ENCODE measurements around the gene SSU72. TPM values are rescaled to one million over a fixed set of nuclear protein-coding genes. Genes with fewer than 3 reads are reported as not detected.

The SSU72 gene
- total RNA-seq, 1 experiment from 2014 or later = 179 TPM

GRCh38 chr1:1538989-1539309, 35.7 kb downstream of the SSU72 start:
- no peak overlapping the region for H4K91ac ChIP-seq (ENCODE audit: insufficient read length, low read depth, low read length)

More at GRCh38 chr1:1538989-1539309, 35.7 kb downstream of the SSU72 start:
- H3T11ph ChIP-seq (ENCODE audit: low read length) = no peak overlapping the region
- Mint-ChIP-seq H3K27me3 (ENCODE audit: low read depth) (no peaks in the 10 kb centered on the region), H3K27ac (peak overlapping the region in 2 of 3 experiments; percentile 81 to 94; a peak in 3 of 7 replicates), H3K4me3 (peak overlapping the region; percentile 72 to 85), H3K36me3 (ENCODE audit: insufficient read depth in 1 of 3, low read depth in 3 of 3) (peaks cover 0 to 28% (median 24%) of the 10 kb centered on the region in 3 experiments; a peak in 6 of 7 replicates), H3K4me1 (peaks cover 0 to 4% of the 10 kb centered on the region in 2 experiments; a peak in 2 of 4 replicates), H3K9me3 (no peaks in the 10 kb centered on the region; a peak in 1 of 5 replicates)
- peak overlapping the region; percentile 70 for H3K4me2 ChIP-seq (ENCODE audit: insufficient read depth, insufficient read length, low read length)
- H3K4me1 ChIP-seq (ENCODE audit: insufficient read depth, low read length) = no peaks in the 10 kb centered on the region
- peaks cover 7% of the 10 kb centered on the region for H3K23me2 ChIP-seq (ENCODE audit: insufficient read length, low read depth, low read length, poor library complexity, severe bottlenecking)
- no peak overlapping the region for H4K5ac ChIP-seq (ENCODE audit: insufficient read length, low read depth, low read length)
- H3K79me2 ChIP-seq (ENCODE audit: insufficient read depth, low read length) = no peaks in the 10 kb centered on the region
- H2AFZ ChIP-seq (ENCODE audit: low read length) = no peak overlapping the region
- WGBS (ENCODE audit: extremely low coverage, insufficient read length, low lambda C conversion rate) = no CpG with 5 or more reads among the region's 18 CpGs
- no peak overlapping the region for H3K27ac ChIP-seq (ENCODE audit: insufficient read length, low read depth, low read length)
- DNase-seq = no peak
- H2BK120ac ChIP-seq (ENCODE audit: low read depth, low read length, poor library complexity, severe bottlenecking) = no peak overlapping the region
- no peak overlapping the region for H3K23ac ChIP-seq (ENCODE audit: insufficient read length, low read depth, low read length)
- no peak overlapping the region for H2BK20ac ChIP-seq (ENCODE audit: low read depth, low read length, poor library complexity, severe bottlenecking)
- no peak overlapping the region for H3K14ac ChIP-seq (ENCODE audit: insufficient read depth, low read length)
- H2BK12ac ChIP-seq (ENCODE audit: insufficient read length, low read depth, low read length) = no peak overlapping the region
- H3K56ac ChIP-seq (ENCODE audit: insufficient read length, low read depth, low read length) = no peak overlapping the region
- TF ChIP-seq, protein P1, sequence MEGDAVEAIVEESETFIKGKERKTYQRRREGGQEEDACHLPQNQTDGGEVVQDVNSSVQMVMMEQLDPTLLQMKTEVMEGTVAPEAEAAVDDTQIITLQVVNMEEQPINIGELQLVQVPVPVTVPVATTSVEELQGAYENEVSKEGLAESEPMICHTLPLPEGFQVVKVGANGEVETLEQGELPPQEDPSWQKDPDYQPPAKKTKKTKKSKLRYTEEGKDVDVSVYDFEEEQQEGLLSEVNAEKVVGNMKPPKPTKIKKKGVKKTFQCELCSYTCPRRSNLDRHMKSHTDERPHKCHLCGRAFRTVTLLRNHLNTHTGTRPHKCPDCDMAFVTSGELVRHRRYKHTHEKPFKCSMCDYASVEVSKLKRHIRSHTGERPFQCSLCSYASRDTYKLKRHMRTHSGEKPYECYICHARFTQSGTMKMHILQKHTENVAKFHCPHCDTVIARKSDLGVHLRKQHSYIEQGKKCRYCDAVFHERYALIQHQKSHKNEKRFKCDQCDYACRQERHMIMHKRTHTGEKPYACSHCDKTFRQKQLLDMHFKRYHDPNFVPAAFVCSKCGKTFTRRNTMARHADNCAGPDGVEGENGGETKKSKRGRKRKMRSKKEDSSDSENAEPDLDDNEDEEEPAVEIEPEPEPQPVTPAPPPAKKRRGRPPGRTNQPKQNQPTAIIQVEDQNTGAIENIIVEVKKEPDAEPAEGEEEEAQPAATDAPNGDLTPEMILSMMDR (conservative IDR thresholded peaks at IDR 0.05) = no peak
- H3K9ac ChIP-seq (ENCODE audit: extremely low read depth, insufficient read length, low read length) = no peak overlapping the region
- H2BK15ac ChIP-seq (ENCODE audit: low read depth, low read length) = no peak overlapping the region
- H3K27me3 ChIP-seq (ENCODE audit: insufficient read depth, low read length) = no peaks in the 10 kb centered on the region
- no peaks in the 10 kb centered on the region for H3K9me3 ChIP-seq (ENCODE audit: control insufficient read depth, low read depth, low read length)
- no peak overlapping the region for H3K4ac ChIP-seq (ENCODE audit: low read depth, low read length)
- no peaks in the 10 kb centered on the region for H3K79me1 ChIP-seq (ENCODE audit: insufficient read depth, low read depth, low read length, poor library complexity, severe bottlenecking)
- H4K20me1 ChIP-seq (ENCODE audit: control insufficient read depth, insufficient read depth, insufficient read length) = no peaks in the 10 kb centered on the region
- no peak overlapping the region for H3K18ac ChIP-seq (ENCODE audit: insufficient read length, low read depth, low read length)
- no peak overlapping the region for H2BK5ac ChIP-seq (ENCODE audit: insufficient read length, low read length)
- H2AK5ac ChIP-seq (ENCODE audit: insufficient read length, low read length) = no peak overlapping the region
- H4K8ac ChIP-seq (replicated peaks; ENCODE audit: insufficient read length, low read depth, low read length) = no peak overlapping the region
